Sciatic nerve (tissue), 2 donors: ENCODE results near the gene PSAPL1. TPM values are rescaled to one million over a fixed set of nuclear protein-coding genes. Genes with fewer than 3 reads are reported as not detected.
"Not testable (repeated sequence)": the region's sequence is repeated elsewhere in the genome, so short reads cannot be mapped to it uniquely, and the experiment has no call there.

Experiments used
- ATAC-seq: fragments of 200-7000 bp; cut with Tn5 transposase; one replicate; pipeline ENCODE4 v1.9.1; 2020; ENCODE audit warnings: mild to moderate bottlenecking, moderate library complexity
- DNase-seq: peaks from one replicate; pipeline ENCODE4 v3.0.0-alpha.2; 2020; ENCODE audit warnings: low spot score
- intact Hi-C: fragments of 100-400 bp; cut with DNase I; formaldehyde crosslinking; loops from one replicate; pipeline ENCODE4 v1.14.2; 2022
- total RNA-seq: library from RNA; stranded (reverse); fragmentation: NEBNext Ultra II Directional; extraction: Animal tissue kit (Norgen Biotek cat#: 25700); gene quantifications from one replicate; pipeline ENCODE4 v1.2.1, GENCODE V29; 2021
- donor health status: DM: no; HTN: no; CAD: no.
- donor health status: DM: no; HTN: no; CAD: no.

Gene PSAPL1
- total RNA-seq, 1 donor from 2014 or later: 0.09 TPM

GRCh38 chr4:7460566-7460965, 25.8 kb upstream of the PSAPL1 start:
- ATAC-seq (peak; percentile 64), DNase-seq (no peak)
- intact Hi-C loops: no loop called here

- no peak for DNase-seq
- no peak for ATAC-seq
- intact Hi-C loops: no loop called here
Measured at GRCh38 chr4:7459471-7459870, 24.7 kb upstream of the PSAPL1 start.

- intact Hi-C loops: no loop called here
- DNase-seq (no peak), ATAC-seq (no peak)
Measured at GRCh38 chr4:7458477-7458876, 23.7 kb upstream of the PSAPL1 start.

- intact Hi-C loops: no loop called here
- no peak for ATAC-seq
- no peak for DNase-seq
Measured at GRCh38 chr4:7458066-7458425, 23.3 kb upstream of the PSAPL1 start.

GRCh38 chr4:7457201-7458065, 22.7 kb upstream of the PSAPL1 start:
- DNase-seq (no peak), ATAC-seq (no peak)
- intact Hi-C loops: no loop called here

GRCh38 chr4:7452802-7453201, 18.1 kb upstream of the PSAPL1 start:
- ATAC-seq, DNase-seq, intact Hi-C loops: not testable (repeated sequence)

GRCh38 chr4:7451800-7452199, 17.1 kb upstream of the PSAPL1 start:
- intact Hi-C loops: no loop called here
- DNase-seq (no peak), ATAC-seq (no peak)

- intact Hi-C loops: no loop called here
- DNase-seq (no peak), ATAC-seq (peak; percentile 31)
Measured at GRCh38 chr4:7451434-7451789, 16.7 kb upstream of the PSAPL1 start.

- DNase-seq: no peak
- no peak for ATAC-seq
- intact Hi-C loops: no loop called here
Measured at GRCh38 chr4:7450775-7451433, 16.2 kb upstream of the PSAPL1 start.

GRCh38 chr4:7448036-7448435, 13.3 kb upstream of the PSAPL1 start:
- ATAC-seq: no peak
- intact Hi-C loops: no loop called here

GRCh38 chr4:7447236-7447635, 12.5 kb upstream of the PSAPL1 start:
- DNase-seq: no peak
- intact Hi-C loops: no loop called here
- ATAC-seq: no peak

More at GRCh38 chr4:7448036-7448435, 13.3 kb upstream of the PSAPL1 start:
- DNase-seq: no peak

- no peak for DNase-seq
- no peak for ATAC-seq
- intact Hi-C loops: no loop called here
Measured at GRCh38 chr4:7444731-7445130, 10.0 kb upstream of the PSAPL1 start.

- intact Hi-C loops: no loop called here
- ATAC-seq: no peak
- DNase-seq: no peak
Measured at GRCh38 chr4:7444314-7444713, 9.6 kb upstream of the PSAPL1 start.

- DNase-seq: no peak
- ATAC-seq: no peak
- intact Hi-C loops: no loop called here
Measured at GRCh38 chr4:7442574-7443162, 7.9 kb upstream of the PSAPL1 start.

GRCh38 chr4:7441201-7441600, 6.5 kb upstream of the PSAPL1 start:
- intact Hi-C loops: no loop called here
- DNase-seq: no peak
- no peak for ATAC-seq

GRCh38 chr4:7439699-7440098, 5.0 kb upstream of the PSAPL1 start:
- ATAC-seq: no peak
- intact Hi-C loops: no loop called here
- DNase-seq: no peak

- intact Hi-C loops: no loop called here
- DNase-seq (no peak), ATAC-seq (no peak)
Measured at GRCh38 chr4:7436256-7436655, 1.5 kb upstream of the PSAPL1 start.

GRCh38 chr4:7435471-7436061, 836 bp upstream of the PSAPL1 start:
- no peak for ATAC-seq
- intact Hi-C loops: no loop called here
- DNase-seq: no peak

- ATAC-seq: peak; percentile 11
- intact Hi-C loops: no loop called here
- no peak for DNase-seq
Measured at GRCh38 chr4:7434141-7434765, 477 bp downstream of the PSAPL1 start.
